NCI-H187 treated with DMSO at 0.1 percent for 48 hours (cell line): Measurements from ENCODE around the gene TOM1L2.
"Not testable (repeated sequence)": the region's sequence is repeated elsewhere in the genome, so short reads cannot be mapped to it uniquely, and the experiment has no call there.

ENCODE experiments used
- DNase-seq: peaks from one replicate; lab custom pipeline; 2025; lab: John Stamatoyannopoulos, UW

TOM1L2 gene

DNA sequence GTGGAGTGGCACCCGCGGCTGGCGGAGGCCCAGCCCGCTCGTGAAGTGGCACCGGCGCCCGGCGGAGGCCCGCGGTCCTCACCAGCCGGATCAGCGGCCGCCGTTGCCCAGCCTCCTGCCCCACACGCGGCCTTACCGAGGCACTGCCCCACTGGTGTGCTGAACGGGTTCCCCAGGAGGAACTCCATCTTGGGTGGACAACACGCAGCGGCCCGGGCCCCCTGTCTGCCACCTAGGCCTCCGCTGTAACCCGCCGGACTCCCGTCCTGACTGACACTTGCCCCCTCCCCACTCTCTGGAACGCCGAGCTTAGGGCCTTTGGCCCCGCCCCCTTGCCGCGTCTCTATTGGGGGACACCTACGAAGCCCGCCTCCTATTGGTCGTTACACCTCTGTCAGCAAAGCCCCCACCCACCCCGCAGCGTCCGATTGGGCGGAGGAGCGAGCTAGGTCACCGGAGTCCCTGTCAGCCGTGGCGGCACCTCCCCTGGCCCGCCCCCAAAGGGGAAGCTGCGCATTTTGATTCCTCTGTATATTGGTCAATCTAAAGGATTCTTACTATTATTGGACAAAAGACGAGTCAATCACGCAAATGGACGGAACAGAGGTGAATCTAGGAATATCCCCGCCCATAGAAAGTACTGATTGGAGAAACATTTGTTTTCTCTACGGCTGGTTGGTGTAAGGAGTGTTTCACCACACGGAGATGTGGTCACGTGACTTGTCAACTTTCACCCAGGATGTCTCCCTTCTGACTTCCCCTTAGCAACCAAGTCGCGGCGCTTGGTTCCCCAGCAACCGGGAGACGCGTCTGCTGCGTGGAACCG lies at the start of gene TOM1L2, which contains the start of gene DRC3:
TSS of gene TOM1L2 (minus strand) at position 275 of the 826 bp plus-strand sequence. CDS start at position 188, 87 bp downstream.
TSS of gene DRC3 (plus strand) at position 737 of the 826 bp plus-strand sequence. CDS start 4,737 bp downstream, outside the sequence.
- peak; percentile 98 for DNase-seq

DNA sequence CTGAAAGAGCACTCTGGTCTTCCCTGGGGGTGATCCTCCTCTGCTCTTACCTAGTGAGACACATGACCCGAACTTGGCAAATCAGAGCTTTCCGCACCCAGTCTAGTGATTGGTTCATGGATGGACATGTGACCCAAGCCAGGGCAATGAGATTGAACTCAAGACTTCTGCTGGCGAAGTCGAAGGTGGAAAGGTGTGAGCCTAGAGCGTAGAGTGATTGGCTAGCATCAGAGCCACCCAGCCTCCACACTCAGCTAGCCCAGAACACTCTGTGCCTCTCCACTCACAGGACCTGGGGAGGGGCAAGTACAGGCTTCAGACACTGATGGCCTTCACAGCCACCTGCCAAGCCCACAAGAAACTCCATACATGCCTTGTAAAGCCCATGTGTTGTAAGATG lies 49.2 kb upstream of the TOM1L2 start:
- DNase-seq: no peak

- no peak for DNase-seq
These were observed 48.8 kb upstream of the TOM1L2 start for GRCh38 chr17:18020971-18021370.

GRCh38 chr17:18019838-18020154 lies 47.6 kb upstream of the TOM1L2 start:
- no peak for DNase-seq

- DNase-seq: no peak
These were observed 46.3 kb upstream of the TOM1L2 start for GRCh38 chr17:18018411-18018921.

- no peak for DNase-seq
These were observed 45.8 kb upstream of the TOM1L2 start for GRCh38 chr17:18017958-18018357.

DNA sequence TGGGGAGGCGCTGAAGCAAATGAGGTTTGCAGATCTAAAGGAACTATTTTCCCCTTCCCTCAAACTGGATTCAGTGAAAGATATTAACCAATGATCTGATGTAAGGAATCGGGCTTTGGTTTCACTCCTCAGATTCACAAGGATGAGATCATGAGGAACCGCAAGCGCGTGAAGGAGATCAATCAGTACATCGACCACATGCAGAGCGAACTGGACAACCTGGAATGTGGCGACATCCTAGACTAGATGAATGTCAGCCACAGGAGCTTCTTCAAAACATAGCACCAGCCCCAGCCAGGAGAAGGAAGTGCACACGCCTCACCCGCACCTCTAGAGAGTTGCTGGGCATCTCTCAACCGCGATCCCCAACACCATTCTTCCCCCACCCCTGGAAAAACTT lies 44.2 kb upstream of the TOM1L2 start:
- no peak for DNase-seq

GRCh38 chr17:18015593-18015992 lies 43.4 kb upstream of the TOM1L2 start:
- no peak for DNase-seq

GRCh38 chr17:18014006-18014405 lies 41.8 kb upstream of the TOM1L2 start:
- no peak for DNase-seq

DNA sequence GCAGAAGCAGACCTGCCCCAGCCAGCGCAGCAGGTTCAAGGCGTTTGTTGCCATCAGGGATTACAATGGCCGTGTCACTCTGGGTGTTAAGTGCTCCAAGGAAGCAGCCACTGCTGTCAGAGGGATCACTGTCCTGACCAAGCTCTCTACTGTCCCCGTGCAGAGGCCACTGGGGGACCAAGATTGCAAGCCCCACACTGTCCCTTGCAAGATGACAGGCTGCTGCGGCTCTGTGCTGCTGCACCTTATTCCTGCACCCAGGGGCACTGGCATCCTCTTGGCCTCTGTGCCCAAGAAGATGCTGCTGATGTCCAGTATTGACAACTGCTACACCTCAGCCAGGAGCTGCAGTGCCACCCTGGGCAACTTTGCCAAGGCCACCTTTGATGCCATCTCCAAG lies 39.1 kb upstream of the TOM1L2 start:
- no peak for DNase-seq

DNA sequence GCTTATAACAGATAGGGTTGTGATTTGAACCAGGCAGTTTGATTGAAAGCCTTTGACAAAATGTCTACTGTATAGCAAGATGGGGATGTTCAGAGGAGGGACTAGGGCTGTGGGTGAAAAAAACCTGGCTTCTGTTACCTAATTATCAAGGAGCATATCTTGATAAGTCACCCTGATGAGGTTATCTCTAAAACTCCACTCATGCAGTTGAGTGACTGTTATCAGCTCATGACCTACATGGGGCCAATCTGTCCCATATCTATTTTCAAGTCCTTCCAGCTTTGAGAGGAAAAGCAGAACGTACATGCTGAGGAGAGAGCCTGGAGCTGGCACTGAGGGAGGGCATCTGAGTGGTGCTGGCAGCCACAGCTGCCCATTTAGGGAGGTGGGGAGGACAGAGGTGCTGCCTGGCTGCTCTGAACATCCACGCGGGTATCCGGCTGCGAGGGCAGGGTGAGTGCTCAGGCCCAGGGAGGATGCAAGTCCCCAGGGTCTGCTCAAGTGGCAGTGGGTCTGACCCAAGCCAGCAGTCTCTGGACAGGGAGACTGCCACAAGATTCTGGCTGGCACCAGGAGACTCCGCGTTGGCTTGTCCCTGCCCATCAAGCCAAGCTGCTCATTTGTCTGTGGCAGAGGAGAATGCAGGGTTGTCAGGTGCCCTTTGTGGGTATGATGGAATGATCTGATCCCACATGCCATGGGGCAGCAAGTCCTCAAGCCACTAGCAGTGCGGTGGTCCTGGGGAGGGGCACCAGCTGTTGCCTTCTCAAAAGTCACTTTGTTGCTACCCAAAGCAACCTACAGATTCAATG lies 37.6 kb upstream of the TOM1L2 start:
- DNase-seq: no peak

GRCh38 chr17:18008496-18009268 lies 36.5 kb upstream of the TOM1L2 start:
- no peak for DNase-seq

GRCh38 chr17:18006495-18007239 lies 34.5 kb upstream of the TOM1L2 start:
- DNase-seq: no peak

DNA sequence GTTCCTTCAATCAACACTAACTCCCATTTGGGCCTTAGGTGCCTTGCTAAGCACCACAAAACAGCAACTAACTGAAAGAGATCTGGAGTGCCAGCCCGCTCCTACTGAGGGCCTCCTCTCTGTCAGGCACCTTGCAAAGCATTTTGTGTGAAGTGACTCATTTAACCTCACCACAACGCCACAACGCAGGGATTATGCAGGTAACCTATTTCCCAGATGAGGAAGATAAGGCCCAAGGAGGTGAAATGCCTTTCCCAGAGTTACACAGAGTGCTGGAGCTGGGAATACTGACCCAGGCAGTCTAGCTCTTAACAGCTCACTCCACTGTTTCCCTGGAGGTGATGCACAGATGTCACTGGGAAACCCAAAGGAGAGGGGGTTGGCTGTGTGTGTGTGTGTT lies 33.3 kb upstream of the TOM1L2 start:
- no peak for DNase-seq

DNA sequence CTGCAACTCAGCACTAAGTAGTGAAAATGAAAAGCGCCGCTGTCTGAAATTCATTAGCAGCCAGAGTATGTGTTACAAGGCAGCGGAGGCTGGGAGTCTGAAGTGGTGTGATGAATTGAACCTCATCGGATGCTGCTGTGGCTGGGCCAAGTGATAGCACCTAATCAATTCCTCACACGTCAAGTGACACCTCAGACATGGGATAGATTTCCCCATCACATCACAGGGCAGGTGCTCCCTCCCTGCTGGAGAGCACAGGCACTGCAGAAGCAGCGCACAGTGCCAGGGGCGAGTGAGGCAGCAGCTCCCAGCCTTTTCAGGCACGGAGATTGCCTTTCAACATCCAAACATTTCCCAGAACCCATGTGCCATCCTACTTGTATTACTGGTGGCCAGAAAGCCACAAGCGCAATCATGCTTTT lies 32.7 kb upstream of the TOM1L2 start:
- no peak for DNase-seq

DNA sequence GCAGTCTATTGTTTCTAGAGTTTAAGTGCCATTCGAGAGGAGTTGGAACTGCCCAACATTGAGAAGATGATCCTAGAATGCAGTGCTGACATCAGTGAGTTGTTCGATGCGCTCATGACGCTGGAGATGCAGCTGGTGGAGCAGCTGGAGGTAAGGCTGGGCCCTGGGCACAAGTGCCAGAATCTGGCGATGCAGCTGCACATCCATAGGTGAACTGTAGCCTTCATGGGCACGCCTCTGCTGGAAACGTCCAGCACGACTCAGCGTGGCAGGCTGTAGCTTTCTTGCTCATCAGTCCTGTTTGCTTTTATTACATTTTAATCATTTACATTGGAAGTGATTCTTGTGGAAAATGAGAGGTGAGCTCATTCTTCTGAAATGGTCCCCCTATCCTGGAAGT lies 32.1 kb upstream of the TOM1L2 start:
- DNase-seq: peak; percentile 12

DNA sequence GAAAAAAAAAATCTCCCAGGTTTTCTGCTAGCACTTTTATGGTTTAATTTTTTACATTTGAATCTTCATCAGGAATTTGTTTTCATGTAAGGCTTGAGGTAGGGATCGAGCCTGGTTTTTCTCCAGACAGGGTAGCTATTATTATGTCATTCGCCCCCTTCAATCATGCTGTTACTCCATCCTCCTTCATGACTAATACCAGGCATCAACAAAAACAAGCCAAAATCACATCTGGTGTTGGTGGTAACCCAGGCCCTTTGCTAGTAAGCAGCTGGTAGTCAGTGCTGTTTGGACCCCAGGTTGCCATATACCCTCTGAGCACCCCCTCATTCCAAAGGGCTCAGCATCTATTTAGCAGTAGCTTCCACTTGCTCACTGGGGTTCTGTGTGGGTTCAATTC lies 30.0 kb upstream of the TOM1L2 start:
- no peak for DNase-seq

DNA sequence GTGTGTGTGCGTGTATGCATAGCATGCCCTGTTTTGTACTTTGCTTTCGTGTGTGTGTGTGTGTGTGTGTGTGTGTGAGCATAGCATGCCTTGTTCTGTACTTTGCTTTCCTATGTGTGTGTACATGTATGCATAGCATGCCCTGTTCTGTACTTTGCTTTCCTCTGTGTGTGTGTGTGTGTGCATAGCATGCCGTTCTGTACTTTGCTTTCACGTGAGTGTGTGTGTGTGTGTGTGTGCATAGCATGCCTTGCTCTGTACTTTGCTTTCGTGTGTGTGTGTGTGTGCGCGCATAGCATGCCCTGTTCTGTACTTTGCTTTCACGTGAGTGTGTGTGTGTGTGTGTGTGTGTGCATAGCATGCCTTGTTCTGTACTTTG lies 27.8 kb upstream of the TOM1L2 start:
- no peak for DNase-seq

GRCh38 chr17:17999364-18000029 lies 27.3 kb upstream of the TOM1L2 start:
- DNase-seq: no peak

GRCh38 chr17:17998934-17999333 lies 26.7 kb upstream of the TOM1L2 start:
- no peak for DNase-seq

DNA sequence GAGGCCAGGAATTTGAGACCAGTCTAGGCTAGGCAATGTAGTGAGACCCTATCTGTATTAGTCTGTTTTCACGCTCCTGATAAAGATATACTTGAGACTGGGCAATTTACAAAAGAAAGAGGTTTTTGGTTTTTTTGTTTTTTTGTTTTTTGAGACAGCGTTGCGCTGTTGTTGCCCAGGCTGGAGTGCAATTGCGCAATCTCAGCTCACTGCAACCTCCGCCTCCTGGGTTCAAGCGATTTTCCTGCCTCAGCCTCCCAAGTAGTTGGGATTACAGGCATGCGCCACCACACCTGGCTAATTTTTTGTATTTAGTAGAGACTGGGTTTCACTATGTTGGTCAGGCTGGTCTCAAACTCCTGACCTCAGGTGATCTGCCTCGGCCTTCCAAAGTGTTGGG lies 23.7 kb upstream of the TOM1L2 start:
- not testable (repeated sequence) for DNase-seq
